GM23338 (cell line): ENCODE measurements around the gene SDHAF1. TPM values are rescaled to one million over a fixed set of nuclear protein-coding genes. Genes with fewer than 3 reads are reported as not detected.

Experiments used
- ATAC-seq: fragments of 200-7000 bp; cut with Tn5 transposase; 3 replicates; pipeline ENCODE4 v1.9.1; 2020
- DNase-seq: peaks from one replicate; pipeline ENCODE4 v3.0.0-alpha.2; 2015; ENCODE audit warnings: low spot score
- H2AFZ ChIP-seq: fragments of 200-600 bp; sonication (generic); 2 replicates; pipeline ENCODE4 v1.8.0; 2016; ENCODE audit warnings: antibody characterized with exemption, mild to moderate bottlenecking, moderate library complexity
- H3F3A ChIP-seq: fragments of 200-600 bp; sonication (generic); replicated peaks from 2 replicates; pipeline ENCODE4 v1.8.0; 2017; ENCODE audit warnings: antibody characterized with exemption, mixed run types, low read depth
- H3K27ac ChIP-seq: fragments of 200-600 bp; sonication (generic); 2 replicates; pipeline ENCODE4 v1.6.1; 2016; ENCODE audit warnings: low read depth
- H3K27me3 ChIP-seq: fragments of 200-600 bp; sonication (generic); 2 replicates; pipeline ENCODE4 v1.8.0; 2016; ENCODE audit warnings: mild to moderate bottlenecking, mixed run types, moderate library complexity; ENCODE audit not compliant: insufficient read depth
- H3K36me3 ChIP-seq: fragments of 200-600 bp; sonication (generic); 2 replicates; pipeline ENCODE4 v1.8.0; 2016; ENCODE audit warnings: mild to moderate bottlenecking; ENCODE audit not compliant: insufficient read depth
- H3K4me1 ChIP-seq: fragments of 200-600 bp; sonication (generic); 2 replicates; pipeline ENCODE4 v1.8.0; 2016; ENCODE audit warnings: mild to moderate bottlenecking, moderate library complexity; ENCODE audit not compliant: insufficient read depth
- H3K4me2 ChIP-seq: fragments of 200-600 bp; sonication (generic); 2 replicates; pipeline ENCODE4 v1.7.1; 2017; ENCODE audit warnings: mixed run types
- H3K4me3 ChIP-seq: fragments of 200-600 bp; sonication (generic); 2 replicates; pipeline ENCODE4 v1.6.1; 2016; ENCODE audit warnings: mixed run types
- H3K79me2 ChIP-seq: fragments of 200-600 bp; sonication (generic); replicated peaks from 2 replicates; pipeline ENCODE4 v1.8.0; 2017; ENCODE audit warnings: mild to moderate bottlenecking; ENCODE audit not compliant: insufficient read depth
- H3K9me2 ChIP-seq: fragments of 200-600 bp; sonication (generic); 2 replicates; pipeline ENCODE4 v1.8.0; 2017; ENCODE audit not compliant: insufficient read depth
- H4K20me1 ChIP-seq: fragments of 200-600 bp; sonication (generic); replicated peaks from 2 replicates; pipeline ENCODE4 v1.8.0; 2017; ENCODE audit warnings: mild to moderate bottlenecking; ENCODE audit not compliant: insufficient read depth
- H3K27ac Mint-ChIP-seq: 2 replicates; pipeline ENCODE4 v1.8.0; 2020; ENCODE audit warnings: inconsistent platforms, mild to moderate bottlenecking, moderate library complexity, mixed read lengths
- H3K27me3 Mint-ChIP-seq: 3 replicates; pipeline ENCODE4 v1.8.0; 2022; ENCODE audit warnings: low read depth, mild to moderate bottlenecking, moderate library complexity, mixed read lengths, inconsistent platforms; ENCODE audit not compliant: insufficient read depth, poor library complexity
- H3K36me3 Mint-ChIP-seq: 3 replicates; pipeline ENCODE4 v1.8.0; 2021; ENCODE audit warnings: low read depth, mild to moderate bottlenecking, inconsistent platforms, moderate library complexity, mixed read lengths
- H3K4me1 Mint-ChIP-seq: 3 replicates; pipeline ENCODE4 v1.8.0; 2020; ENCODE audit warnings: mild to moderate bottlenecking, inconsistent platforms, mixed read lengths
- H3K4me3 Mint-ChIP-seq: 3 replicates; pipeline ENCODE4 v1.8.0; 2021; ENCODE audit warnings: moderate library complexity, mild to moderate bottlenecking, inconsistent platforms, mixed read lengths
- H3K9me3 Mint-ChIP-seq: 3 replicates; pipeline ENCODE4 v1.8.0; 2020; ENCODE audit warnings: moderate library complexity, mild to moderate bottlenecking, inconsistent platforms, mixed read lengths
- ETS1 ChIP-seq: IDR thresholded peaks from 2 replicates; pipeline ENCODE4 v1.6.1; 2016; ENCODE audit warnings: antibody characterized with exemption
- JUNB ChIP-seq: IDR thresholded peaks from one replicate; pipeline ENCODE4 v1.6.1; 2016; ENCODE audit warnings: antibody characterized with exemption; ENCODE audit not compliant: unreplicated experiment
- NANOG ChIP-seq: IDR thresholded peaks from 2 replicates; pipeline ENCODE4 v1.6.1; 2016; ENCODE audit warnings: antibody characterized with exemption, borderline replicate concordance
- STAT1 ChIP-seq: IDR thresholded peaks from one replicate; pipeline ENCODE4 v1.6.1; 2016; ENCODE audit warnings: antibody characterized with exemption; ENCODE audit not compliant: unreplicated experiment
- polyA plus RNA-seq: library from polyadenylated mRNA; unstranded; fragments of >200 nt; fragmentation: Nextera tagmentation; extraction: Ambion mirVana; gene quantifications from 2 replicates; pipeline ENCODE4 v1.2.1, GENCODE V29; 2016
- total RNA-seq: library from RNA; depleted of rRNA; stranded (reverse); fragments of >200 nt; shearing (Covaris generic); gene quantifications from 2 replicates; pipeline ENCODE4 v1.2.3, GENCODE V29; 2014
- TF ChIP-seq, protein P1 (sequence below): fragments of 250-450 bp; sonication (Bioruptor Pico); IDR thresholded peaks from 2 replicates; pipeline ENCODE4 v1.5.0; 2020; ENCODE audit warnings: mild to moderate bottlenecking, moderate library complexity
- TF ChIP-seq, protein P2 (sequence below), 2 experiments: fragments of 200-600 bp in 1 of 2; sonication (generic) in 1 of 2; conservative IDR thresholded peaks; 2 replicates each; pipeline versions ENCODE4 v1.5.1 to v1.6.1; 2016 to 2017; ENCODE audit warnings: antibody characterized with exemption in 2 of 2, low read depth in 2 of 2, mild to moderate bottlenecking in 2 of 2, moderate library complexity in 1 of 2

SDHAF1 gene
- total and polyA plus RNA-seq, 2 experiments from 2014 or later = 19.9 to 55.9 TPM

GRCh38 chr19:35990771-35991730 lies 3.9 kb upstream of the SDHAF1 start:
- Mint-ChIP-seq H3K36me3 (no peaks in the 10 kb centered on the region), H3K27ac (no peak overlapping the region), H3K4me3 (no peak overlapping the region), H3K4me1 (peaks cover 6% of the 10 kb centered on the region; the same call in 2 of the 3 replicates), H3K27me3 (peaks cover 17% of the 10 kb centered on the region), H3K9me3 (no peaks in the 10 kb centered on the region; the same call in 2 of the 3 replicates)
- TF ChIP-seq, protein P1, sequence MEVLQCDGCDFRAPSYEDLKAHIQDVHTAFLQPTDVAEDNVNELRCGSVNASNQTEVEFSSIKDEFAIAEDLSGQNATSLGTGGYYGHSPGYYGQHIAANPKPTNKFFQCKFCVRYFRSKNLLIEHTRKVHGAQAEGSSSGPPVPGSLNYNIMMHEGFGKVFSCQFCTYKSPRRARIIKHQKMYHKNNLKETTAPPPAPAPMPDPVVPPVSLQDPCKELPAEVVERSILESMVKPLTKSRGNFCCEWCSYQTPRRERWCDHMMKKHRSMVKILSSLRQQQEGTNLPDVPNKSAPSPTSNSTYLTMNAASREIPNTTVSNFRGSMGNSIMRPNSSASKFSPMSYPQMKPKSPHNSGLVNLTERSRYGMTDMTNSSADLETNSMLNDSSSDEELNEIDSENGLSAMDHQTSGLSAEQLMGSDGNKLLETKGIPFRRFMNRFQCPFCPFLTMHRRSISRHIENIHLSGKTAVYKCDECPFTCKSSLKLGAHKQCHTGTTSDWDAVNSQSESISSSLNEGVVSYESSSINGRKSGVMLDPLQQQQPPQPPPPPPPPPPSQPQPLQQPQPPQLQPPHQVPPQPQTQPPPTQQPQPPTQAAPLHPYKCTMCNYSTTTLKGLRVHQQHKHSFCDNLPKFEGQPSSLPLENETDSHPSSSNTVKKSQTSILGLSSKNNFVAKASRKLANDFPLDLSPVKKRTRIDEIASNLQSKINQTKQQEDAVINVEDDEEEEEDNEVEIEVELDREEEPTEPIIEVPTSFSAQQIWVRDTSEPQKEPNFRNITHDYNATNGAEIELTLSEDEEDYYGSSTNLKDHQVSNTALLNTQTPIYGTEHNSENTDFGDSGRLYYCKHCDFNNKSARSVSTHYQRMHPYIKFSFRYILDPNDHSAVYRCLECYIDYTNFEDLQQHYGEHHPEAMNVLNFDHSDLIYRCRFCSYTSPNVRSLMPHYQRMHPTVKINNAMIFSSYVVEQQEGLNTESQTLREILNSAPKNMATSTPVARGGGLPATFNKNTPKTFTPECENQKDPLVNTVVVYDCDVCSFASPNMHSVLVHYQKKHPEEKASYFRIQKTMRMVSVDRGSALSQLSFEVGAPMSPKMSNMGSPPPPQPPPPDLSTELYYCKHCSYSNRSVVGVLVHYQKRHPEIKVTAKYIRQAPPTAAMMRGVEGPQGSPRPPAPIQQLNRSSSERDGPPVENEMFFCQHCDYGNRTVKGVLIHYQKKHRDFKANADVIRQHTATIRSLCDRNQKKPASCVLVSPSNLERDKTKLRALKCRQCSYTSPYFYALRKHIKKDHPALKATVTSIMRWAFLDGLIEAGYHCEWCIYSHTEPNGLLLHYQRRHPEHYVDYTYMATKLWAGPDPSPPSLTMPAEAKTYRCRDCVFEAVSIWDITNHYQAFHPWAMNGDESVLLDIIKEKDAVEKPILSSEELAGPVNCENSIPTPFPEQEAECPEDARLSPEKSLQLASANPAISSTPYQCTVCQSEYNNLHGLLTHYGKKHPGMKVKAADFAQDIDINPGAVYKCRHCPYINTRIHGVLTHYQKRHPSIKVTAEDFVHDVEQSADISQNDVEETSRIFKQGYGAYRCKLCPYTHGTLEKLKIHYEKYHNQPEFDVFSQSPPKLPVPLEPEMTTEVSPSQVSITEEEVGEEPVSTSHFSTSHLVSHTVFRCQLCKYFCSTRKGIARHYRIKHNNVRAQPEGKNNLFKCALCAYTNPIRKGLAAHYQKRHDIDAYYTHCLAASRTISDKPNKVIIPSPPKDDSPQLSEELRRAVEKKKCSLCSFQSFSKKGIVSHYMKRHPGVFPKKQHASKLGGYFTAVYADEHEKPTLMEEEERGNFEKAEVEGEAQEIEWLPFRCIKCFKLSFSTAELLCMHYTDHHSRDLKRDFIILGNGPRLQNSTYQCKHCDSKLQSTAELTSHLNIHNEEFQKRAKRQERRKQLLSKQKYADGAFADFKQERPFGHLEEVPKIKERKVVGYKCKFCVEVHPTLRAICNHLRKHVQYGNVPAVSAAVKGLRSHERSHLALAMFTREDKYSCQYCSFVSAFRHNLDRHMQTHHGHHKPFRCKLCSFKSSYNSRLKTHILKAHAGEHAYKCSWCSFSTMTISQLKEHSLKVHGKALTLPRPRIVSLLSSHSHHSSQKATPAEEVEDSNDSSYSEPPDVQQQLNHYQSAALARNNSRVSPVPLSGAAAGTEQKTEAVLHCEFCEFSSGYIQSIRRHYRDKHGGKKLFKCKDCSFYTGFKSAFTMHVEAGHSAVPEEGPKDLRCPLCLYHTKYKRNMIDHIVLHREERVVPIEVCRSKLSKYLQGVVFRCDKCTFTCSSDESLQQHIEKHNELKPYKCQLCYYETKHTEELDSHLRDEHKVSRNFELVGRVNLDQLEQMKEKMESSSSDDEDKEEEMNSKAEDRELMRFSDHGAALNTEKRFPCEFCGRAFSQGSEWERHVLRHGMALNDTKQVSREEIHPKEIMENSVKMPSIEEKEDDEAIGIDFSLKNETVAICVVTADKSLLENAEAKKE (CRISPR knock-in tag) = no peak
- no peak for TF ChIP-seq STAT1
- TF ChIP-seq, protein P2, sequence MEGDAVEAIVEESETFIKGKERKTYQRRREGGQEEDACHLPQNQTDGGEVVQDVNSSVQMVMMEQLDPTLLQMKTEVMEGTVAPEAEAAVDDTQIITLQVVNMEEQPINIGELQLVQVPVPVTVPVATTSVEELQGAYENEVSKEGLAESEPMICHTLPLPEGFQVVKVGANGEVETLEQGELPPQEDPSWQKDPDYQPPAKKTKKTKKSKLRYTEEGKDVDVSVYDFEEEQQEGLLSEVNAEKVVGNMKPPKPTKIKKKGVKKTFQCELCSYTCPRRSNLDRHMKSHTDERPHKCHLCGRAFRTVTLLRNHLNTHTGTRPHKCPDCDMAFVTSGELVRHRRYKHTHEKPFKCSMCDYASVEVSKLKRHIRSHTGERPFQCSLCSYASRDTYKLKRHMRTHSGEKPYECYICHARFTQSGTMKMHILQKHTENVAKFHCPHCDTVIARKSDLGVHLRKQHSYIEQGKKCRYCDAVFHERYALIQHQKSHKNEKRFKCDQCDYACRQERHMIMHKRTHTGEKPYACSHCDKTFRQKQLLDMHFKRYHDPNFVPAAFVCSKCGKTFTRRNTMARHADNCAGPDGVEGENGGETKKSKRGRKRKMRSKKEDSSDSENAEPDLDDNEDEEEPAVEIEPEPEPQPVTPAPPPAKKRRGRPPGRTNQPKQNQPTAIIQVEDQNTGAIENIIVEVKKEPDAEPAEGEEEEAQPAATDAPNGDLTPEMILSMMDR (conservative IDR thresholded peaks at IDR 0.05; ENCODE audit: low read depth in 2 of 2) = no peak
- no peak for TF ChIP-seq JUNB
- no peak for TF ChIP-seq NANOG
- no peak for TF ChIP-seq ETS1
- no peak overlapping the region for H2AFZ ChIP-seq
- H3K9me2 ChIP-seq = no peaks in the 10 kb centered on the region
- H3K4me3 ChIP-seq = no peak overlapping the region
- H3F3A ChIP-seq = 0 out of 2 replicates have a peak, but pooled peaks cover 6% of the 10 kb centered on the region
- peaks cover 4% of the 10 kb centered on the region; the same call in 1 of the 2 replicates for H3K4me1 ChIP-seq
- ATAC-seq = no peak
- DNase-seq = no peak
- no peak overlapping the region for H3K27ac ChIP-seq
- H4K20me1 ChIP-seq = no peaks in the 10 kb centered on the region; the same call in 1 of the 2 replicates
- peaks cover 7% of the 10 kb centered on the region for H3K27me3 ChIP-seq
- no peaks in the 10 kb centered on the region for H3K36me3 ChIP-seq
- peaks cover 4% of the 10 kb centered on the region; the same call in 1 of the 2 replicates for H3K79me2 ChIP-seq
- H3K4me2 ChIP-seq = no peak overlapping the region
